ENCODE data around the gene DNHD1. TPM values are rescaled to one million over a fixed set of nuclear protein-coding genes. Genes with fewer than 3 reads are reported as not detected.
A peak's percentile ranks its signal among the peaks of the same experiment; 100 is the strongest.

DNHD1 gene
- total and polyA plus RNA-seq, 2 of the 8 experiments (the other 6 are each of a cell fraction or from before 2014, with no cell fraction given) = 5.0 to 6.8 TPM

- H3K4me1 ChIP-seq (replicated peaks in 1 of 4; ENCODE audit: control insufficient read depth in 3 of 4, insufficient read depth in 4 of 4, low read length in 3 of 4) = peaks cover 4 to 25% (median 12%) of the 10 kb centered on the region in 4 experiments
- H2BK12ac ChIP-seq (ENCODE audit: low read depth, low read length) = no peak overlapping the region
- H4K91ac ChIP-seq (replicated peaks; ENCODE audit: insufficient read length, low read length) = no peak overlapping the region
- no peak overlapping the region for H2AK5ac ChIP-seq (ENCODE audit: low read depth, low read length)
- H2BK20ac ChIP-seq (ENCODE audit: low read length) = no peak overlapping the region
- H3K36me3 ChIP-seq (ENCODE audit: control insufficient read depth in 2 of 4, insufficient read depth in 4 of 4, low read length in 3 of 4) = peaks cover 17 to 36% (median 31%) of the 10 kb centered on the region in 4 experiments
- H3K27ac ChIP-seq (ENCODE audit: low read depth, low read length) = no peak overlapping the region
- H3K4ac ChIP-seq (replicated peaks; ENCODE audit: insufficient read length, low read depth, low read length) = no peak overlapping the region
- H2BK120ac ChIP-seq (replicated peaks; ENCODE audit: low read depth, low read length) = no peak overlapping the region
- H4K20me1 ChIP-seq (replicated peaks in 1 of 2; ENCODE audit: control insufficient read depth in 1 of 2, insufficient read depth in 2 of 2, low read length in 2 of 2) = no peaks in the 10 kb centered on the region
- no peak overlapping the region for H3K18ac ChIP-seq (ENCODE audit: extremely low read depth, low read length)
- TF ChIP-seq BCL11A (IDR thresholded peaks at IDR 0.05; ENCODE audit: low read depth in 2 of 2, low read length in 2 of 2) (no peak), POLR2A (IDR thresholded peaks at IDR 0.05; ENCODE audit: control extremely low read depth in 1 of 2, low read depth in 2 of 2, low read length in 2 of 2) (0 out of 3 replicates have a peak, but pooled peaks of 1 of the 2 experiments have one; percentile 33)
- WGBS, 2 experiments (ENCODE audit: extremely low coverage in 1 of 2, insufficient coverage in 1 of 2, insufficient read length in 1 of 2, insufficient replicate concordance in 2 of 2, low coverage in 1 of 2, low lambda C conversion rate in 2 of 2, missing lambda C conversion rate in 1 of 2) = 89% methylated on average over 8 of the region's 8 CpGs; no CpG with 5 or more reads in 1 of the 2 experiments
- no peak overlapping the region for H2BK5ac ChIP-seq (ENCODE audit: low read depth, low read length)
- no peak overlapping the region for H3K9ac ChIP-seq (replicated peaks in 1 of 4; ENCODE audit: extremely low read depth in 1 of 4, low read depth in 3 of 4, low read length in 3 of 4)
- peaks cover 11% of the 10 kb centered on the region for H3K23me2 ChIP-seq (ENCODE audit: low read depth, low read length)
- no peak overlapping the region for H3K4me2 ChIP-seq (ENCODE audit: insufficient read depth in 1 of 2, low read depth in 2 of 2, low read length in 2 of 2)
- no peak overlapping the region for H3K14ac ChIP-seq (ENCODE audit: insufficient read length)
- H4K8ac ChIP-seq (ENCODE audit: extremely low read depth, insufficient read depth, low read length) = no peak overlapping the region
- no peak overlapping the region for H4K5ac ChIP-seq (ENCODE audit: insufficient read length, low read depth, low read length)
- FAIRE-seq = no peak
- no peaks in the 10 kb centered on the region for H3K27me3 ChIP-seq (replicated peaks in 1 of 4; ENCODE audit: control insufficient read depth in 3 of 4, extremely low read depth in 1 of 4, insufficient read depth in 3 of 4, low read length in 3 of 4)
- H3K4me3 ChIP-seq (ENCODE audit: extremely low read depth in 1 of 4, insufficient read depth in 2 of 4, low read depth in 3 of 4, low read length in 4 of 4) = no peak overlapping the region
- peaks cover 5% of the 10 kb centered on the region; the same call in 1 of the 2 replicates for H3K79me1 ChIP-seq (ENCODE audit: low read depth, low read length)
- no peak overlapping the region for H3K23ac ChIP-seq (ENCODE audit: insufficient read length)
- DNase-seq (ENCODE audit: low read depth in 1 of 2, low spot score in 2 of 2) = no peak
- no peaks in the 10 kb centered on the region for H3K9me3 ChIP-seq (ENCODE audit: insufficient read depth in 2 of 2, low read depth in 1 of 2, low read length in 1 of 2)
- no peak overlapping the region for H2AFZ ChIP-seq (ENCODE audit: low read length)
- ChIA-PET POLR2A (ENCODE audit: partially characterized antibody) (interaction anchor here (0.6 to 4.8 kb wide), 8 partner anchors 9 to 123 kb away, joined by 3 to 31 read pairs (median 4); partner anchors contain the start of gene TPP1), CTCF (ENCODE audit: partially characterized antibody) (interaction anchor here (1.1 kb wide), 1 partner anchor 78 kb away, joined by 3 read pairs; no protein-coding TSS in a partner anchor)
- H3K56ac ChIP-seq (replicated peaks; ENCODE audit: insufficient read length, low read depth, low read length) = no peak overlapping the region
- H2BK15ac ChIP-seq (ENCODE audit: low read length) = no peak overlapping the region
- H3K79me2 ChIP-seq (ENCODE audit: control insufficient read depth in 1 of 2, insufficient read depth in 2 of 2, low read length in 2 of 2) = peaks cover 0 to 36% of the 10 kb centered on the region in 2 experiments; a peak in 2 of 4 replicates
Observed at GRCh38 chr11:6609502-6610015, 112.5 kb downstream of the DNHD1 start.

Measured in H1 (cell line).